GM18526 (cell line): Measurements from ENCODE around the gene PCSK6.
A peak's percentile ranks its signal among the peaks of the same experiment; 100 is the strongest.

Experiments
- POLR2A ChIP-seq: IDR thresholded peaks from 3 replicates; pipeline ENCODE4 v1.6.1; 2011; ENCODE audit not compliant: insufficient read length; ENCODE audit errors: extremely low read depth

The PCSK6 gene

DNA sequence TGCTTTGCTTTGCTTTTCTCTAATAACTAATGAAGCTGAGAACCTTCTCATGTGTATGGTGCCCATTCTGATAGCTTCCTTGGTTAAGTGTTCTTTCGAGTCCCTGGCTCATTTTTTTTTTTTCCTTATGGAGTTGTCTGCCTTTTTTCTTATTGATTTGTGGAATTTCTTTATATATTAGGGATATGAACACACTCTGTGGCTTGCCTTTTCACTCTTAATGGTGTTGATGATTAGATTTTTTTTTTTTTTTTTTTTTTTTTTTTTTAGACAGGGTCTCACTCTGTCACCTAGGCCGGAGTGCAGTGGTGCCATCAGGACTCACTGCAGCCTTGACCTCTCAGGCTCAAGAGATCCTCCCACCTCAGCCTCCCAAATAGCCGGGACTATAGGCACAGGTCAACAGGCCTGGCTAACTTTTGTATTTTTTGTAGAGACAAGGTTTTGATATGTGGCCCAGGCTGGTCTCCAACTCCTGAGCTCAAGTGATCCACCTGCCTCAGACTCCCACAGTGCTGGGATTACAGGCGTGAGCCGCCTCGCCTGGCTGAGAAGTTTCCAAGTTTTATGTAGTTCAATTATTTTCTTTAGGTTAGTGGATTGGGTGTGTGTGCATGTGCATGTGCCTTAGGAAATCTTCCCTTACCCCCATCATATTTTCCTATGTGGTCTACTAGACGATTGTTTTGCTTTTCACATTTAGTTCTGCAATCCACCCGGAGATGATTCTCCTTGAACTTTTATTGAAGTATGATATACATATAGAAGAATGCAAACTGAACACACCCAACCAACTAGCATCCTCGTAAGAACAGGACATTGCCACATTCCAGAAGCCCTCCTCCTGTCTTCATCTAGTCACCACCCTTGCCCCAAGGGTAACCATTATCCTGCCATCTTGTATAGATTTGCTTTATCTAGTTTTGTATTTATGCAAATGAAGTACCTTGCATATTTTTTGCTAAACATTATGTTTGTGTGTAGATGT, 192.8 kb downstream of the PCSK6 start:
- no peak for TF ChIP-seq POLR2A

GRCh38 chr15:101295607-101296161, 193.8 kb downstream of the PCSK6 start:
- TF ChIP-seq POLR2A, result no peak

GRCh38 chr15:101294731-101295606, 194.5 kb downstream of the PCSK6 start, which contains the start of gene SNRPA1:
SNRPA1 (minus strand) TSS chr15:101295248; CDS start chr15:101295178, 70 bp downstream.
- peak; percentile 81 for TF ChIP-seq POLR2A

GRCh38 chr15:101293122-101293521, 196.4 kb downstream of the PCSK6 start:
- no peak for TF ChIP-seq POLR2A

- TF ChIP-seq POLR2A, result no peak
These were observed 200.5 kb downstream of the PCSK6 start for GRCh38 chr15:101288905-101289513.

GRCh38 chr15:101286471-101287114, 202.9 kb downstream of the PCSK6 start:
- TF ChIP-seq POLR2A, result no peak

DNA sequence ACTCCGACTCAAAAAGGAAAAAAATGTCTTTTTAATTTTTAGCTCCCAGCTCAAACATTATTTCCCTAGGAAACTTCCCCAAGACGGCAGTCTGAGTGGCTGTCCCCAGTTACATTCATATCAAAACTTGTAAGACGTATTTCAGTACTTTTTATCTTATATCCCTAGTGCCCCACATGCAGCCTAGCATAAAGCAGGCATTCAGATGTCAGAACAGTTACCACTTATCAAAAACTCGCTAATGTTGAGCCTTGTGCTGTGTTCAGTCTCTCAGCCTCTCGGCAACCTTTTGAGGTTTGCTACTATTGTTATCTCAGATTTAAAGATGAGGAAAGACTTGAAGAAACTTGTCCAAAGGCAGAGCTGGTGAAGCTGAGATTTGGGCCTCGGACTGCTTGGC, 205.6 kb downstream of the PCSK6 start:
- TF ChIP-seq POLR2A, result no peak

GRCh38 chr15:101280007-101280406, 209.5 kb downstream of the PCSK6 start:
- no peak for TF ChIP-seq POLR2A

DNA sequence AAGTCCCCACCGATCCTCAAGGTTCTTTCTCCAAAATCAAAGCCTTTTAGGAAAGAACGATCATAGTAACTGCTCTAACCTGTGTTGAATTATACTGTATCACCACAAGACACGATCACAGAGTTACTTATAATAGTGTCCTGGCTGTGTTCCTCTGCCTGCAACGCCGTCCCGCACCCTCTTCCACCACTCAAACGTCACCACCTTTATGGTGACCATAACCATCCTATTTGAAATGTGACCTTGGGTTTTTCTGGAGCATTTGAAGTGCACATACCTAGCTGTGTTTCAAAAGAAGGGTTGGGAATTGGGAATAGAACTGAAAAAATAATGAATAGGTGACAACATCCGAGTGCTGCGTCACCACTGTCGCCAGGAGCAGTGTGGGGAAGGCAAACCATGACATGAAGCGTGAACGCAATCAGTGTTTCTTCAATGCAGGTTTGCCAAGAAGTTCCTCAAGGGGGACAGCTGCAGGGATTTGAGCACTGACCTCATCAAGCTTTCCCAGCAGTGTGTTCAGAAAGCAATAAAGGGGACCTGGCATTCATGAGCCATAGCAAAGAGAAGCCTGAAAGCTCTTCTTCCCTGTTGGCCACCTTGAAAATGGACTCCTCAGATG, 211.5 kb downstream of the PCSK6 start:
- no peak for TF ChIP-seq POLR2A

DNA sequence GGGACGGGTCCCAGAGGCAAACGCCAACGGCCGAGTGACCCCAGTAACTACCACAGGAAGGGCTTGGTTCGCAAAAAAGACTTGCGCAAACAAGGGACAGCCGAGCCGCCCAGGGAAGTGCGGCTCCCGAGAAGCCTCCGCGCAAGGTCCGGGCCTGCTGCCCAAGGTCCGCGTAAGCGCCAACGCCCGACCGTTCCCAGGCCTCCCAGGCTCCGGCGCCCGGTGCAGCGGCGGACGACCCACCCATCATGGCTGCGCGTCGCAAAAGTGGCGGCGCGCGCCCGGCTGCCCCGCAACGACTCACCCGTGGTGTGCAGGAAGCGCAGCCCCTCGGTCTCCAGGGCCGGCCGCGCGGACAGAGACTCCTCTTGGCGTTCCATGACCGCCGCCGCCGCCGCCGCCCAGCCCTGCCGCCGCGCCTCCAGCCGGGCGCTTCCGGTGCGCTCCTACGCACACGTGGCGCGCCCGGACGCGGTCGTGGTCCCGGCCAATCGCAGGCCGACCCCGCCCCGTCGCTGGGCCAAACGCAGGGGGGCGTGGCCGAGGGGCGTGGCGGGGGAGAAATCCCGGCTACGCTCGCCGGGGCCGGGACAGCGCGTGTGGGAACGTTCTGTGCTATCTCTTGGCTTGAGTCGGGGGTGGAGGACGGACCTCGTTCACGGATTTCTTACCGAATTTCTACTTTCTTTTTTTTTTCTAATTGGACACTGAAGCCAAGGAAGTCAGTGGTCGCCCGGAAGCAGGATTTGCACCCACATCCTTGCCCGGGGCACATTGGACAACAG, 212.3 kb downstream of the PCSK6 start, which contains the start of gene SELENOS:
SELENOS (minus strand) TSS at position 448 of the 785 bp plus-strand sequence; CDS start at position 380, 68 bp downstream.
- TF ChIP-seq POLR2A, result peak; percentile 62

DNA sequence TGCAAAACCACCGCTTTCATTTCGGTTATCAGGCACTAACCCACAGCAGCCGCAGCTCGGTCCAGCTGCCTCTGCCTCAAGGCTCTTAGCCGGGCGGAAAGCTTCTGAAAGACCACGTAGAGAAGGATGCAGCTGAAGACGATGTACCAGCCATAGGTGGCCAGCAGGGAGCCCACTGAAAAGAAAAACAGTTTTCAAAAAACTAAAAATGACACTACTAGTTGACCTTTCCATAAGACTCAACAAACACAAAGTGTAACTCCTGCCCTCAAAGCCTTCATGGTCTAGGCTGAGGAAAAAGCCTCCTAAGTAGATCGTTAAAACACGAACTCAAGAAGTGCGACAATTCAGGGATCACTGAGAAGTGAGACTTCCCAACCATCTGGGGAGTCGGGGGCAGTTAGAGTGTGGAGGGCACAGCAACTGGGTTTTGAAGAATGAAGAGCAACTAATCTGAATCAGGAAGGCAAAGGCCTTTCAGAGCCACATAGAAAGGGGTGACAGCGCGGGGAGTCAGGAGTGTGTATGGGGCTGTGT, 212.9 kb downstream of the PCSK6 start:
- no peak for TF ChIP-seq POLR2A

DNA sequence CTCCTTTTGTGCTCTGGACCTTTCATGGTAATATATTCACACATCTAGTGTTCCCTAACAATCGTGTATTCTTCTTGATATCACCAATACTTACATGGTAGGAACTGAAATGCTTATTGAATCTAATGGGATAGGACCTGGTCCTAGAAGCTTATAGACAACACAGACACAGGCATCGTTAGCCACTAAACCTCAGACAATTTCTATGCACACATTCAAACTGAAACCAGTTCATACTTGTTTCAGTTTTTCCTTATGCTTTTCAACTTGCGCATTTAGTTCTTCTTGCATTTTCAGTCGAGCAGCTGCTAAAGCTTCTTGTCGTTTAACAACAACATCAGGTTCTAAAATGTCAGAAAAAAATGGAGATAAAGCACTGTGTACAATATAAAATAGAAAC, 214.5 kb downstream of the PCSK6 start:
- TF ChIP-seq POLR2A, result no peak

GRCh38 chr15:101273534-101273933, 216.0 kb downstream of the PCSK6 start:
- no peak for TF ChIP-seq POLR2A
